ENCODE results near the gene NARS2. TPM values are rescaled to one million over a fixed set of nuclear protein-coding genes. Genes with fewer than 3 reads are reported as not detected.

NARS2 gene
- total and polyA plus RNA-seq, 9 of the 15 experiments (the other 6 are each of a cell fraction or from before 2014, with no cell fraction given) = 26.8 to 48.0 (median 34.2) TPM

- TF ChIP-seq, protein P1, sequence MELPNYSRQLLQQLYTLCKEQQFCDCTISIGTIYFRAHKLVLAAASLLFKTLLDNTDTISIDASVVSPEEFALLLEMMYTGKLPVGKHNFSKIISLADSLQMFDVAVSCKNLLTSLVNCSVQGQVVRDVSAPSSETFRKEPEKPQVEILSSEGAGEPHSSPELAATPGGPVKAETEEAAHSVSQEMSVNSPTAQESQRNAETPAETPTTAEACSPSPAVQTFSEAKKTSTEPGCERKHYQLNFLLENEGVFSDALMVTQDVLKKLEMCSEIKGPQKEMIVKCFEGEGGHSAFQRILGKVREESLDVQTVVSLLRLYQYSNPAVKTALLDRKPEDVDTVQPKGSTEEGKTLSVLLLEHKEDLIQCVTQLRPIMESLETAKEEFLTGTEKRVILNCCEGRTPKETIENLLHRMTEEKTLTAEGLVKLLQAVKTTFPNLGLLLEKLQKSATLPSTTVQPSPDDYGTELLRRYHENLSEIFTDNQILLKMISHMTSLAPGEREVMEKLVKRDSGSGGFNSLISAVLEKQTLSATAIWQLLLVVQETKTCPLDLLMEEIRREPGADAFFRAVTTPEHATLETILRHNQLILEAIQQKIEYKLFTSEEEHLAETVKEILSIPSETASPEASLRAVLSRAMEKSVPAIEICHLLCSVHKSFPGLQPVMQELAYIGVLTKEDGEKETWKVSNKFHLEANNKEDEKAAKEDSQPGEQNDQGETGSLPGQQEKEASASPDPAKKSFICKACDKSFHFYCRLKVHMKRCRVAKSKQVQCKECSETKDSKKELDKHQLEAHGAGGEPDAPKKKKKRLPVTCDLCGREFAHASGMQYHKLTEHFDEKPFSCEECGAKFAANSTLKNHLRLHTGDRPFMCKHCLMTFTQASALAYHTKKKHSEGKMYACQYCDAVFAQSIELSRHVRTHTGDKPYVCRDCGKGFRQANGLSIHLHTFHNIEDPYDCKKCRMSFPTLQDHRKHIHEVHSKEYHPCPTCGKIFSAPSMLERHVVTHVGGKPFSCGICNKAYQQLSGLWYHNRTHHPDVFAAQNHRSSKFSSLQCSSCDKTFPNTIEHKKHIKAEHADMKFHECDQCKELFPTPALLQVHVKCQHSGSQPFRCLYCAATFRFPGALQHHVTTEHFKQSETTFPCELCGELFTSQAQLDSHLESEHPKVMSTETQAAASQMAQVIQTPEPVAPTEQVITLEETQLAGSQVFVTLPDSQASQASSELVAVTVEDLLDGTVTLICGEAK (IDR thresholded peaks at IDR 0.05) = no peak
- TF ChIP-seq, protein P1 (CRISPR knock-in tag; IDR thresholded peaks at IDR 0.05) = no peak
- TF ChIP-seq CTCFL (IDR thresholded peaks at IDR 0.05; ENCODE audit: borderline replicate concordance, insufficient read depth, low read depth, low read length, poor library complexity, severe bottlenecking) (peak; percentile 69), ZNF133 (CRISPR knock-in tag; IDR thresholded peaks at IDR 0.05) (no peak), CC2D1A (IDR thresholded peaks at IDR 0.05) (peak; percentile 56; the same call in 1 of the 2 replicates), NR3C1 (CRISPR knock-in tag; IDR thresholded peaks at IDR 0.05) (no peak), ARID2 (IDR thresholded peaks at IDR 0.05) (0 out of 2 replicates have a peak, but pooled peaks have one; percentile 32), ZNF507 (tag; conservative IDR thresholded peaks at IDR 0.05) (no peak), ELK3 (CRISPR knock-in tag; IDR thresholded peaks at IDR 0.05) (no peak), U2AF1 (optimal IDR thresholded peaks at IDR 0.05; ENCODE audit: low read depth, low read length) (no peak), PHB2 (IDR thresholded peaks at IDR 0.05; ENCODE audit: low read depth) (no peak)
- TF ChIP-seq, protein P2, sequence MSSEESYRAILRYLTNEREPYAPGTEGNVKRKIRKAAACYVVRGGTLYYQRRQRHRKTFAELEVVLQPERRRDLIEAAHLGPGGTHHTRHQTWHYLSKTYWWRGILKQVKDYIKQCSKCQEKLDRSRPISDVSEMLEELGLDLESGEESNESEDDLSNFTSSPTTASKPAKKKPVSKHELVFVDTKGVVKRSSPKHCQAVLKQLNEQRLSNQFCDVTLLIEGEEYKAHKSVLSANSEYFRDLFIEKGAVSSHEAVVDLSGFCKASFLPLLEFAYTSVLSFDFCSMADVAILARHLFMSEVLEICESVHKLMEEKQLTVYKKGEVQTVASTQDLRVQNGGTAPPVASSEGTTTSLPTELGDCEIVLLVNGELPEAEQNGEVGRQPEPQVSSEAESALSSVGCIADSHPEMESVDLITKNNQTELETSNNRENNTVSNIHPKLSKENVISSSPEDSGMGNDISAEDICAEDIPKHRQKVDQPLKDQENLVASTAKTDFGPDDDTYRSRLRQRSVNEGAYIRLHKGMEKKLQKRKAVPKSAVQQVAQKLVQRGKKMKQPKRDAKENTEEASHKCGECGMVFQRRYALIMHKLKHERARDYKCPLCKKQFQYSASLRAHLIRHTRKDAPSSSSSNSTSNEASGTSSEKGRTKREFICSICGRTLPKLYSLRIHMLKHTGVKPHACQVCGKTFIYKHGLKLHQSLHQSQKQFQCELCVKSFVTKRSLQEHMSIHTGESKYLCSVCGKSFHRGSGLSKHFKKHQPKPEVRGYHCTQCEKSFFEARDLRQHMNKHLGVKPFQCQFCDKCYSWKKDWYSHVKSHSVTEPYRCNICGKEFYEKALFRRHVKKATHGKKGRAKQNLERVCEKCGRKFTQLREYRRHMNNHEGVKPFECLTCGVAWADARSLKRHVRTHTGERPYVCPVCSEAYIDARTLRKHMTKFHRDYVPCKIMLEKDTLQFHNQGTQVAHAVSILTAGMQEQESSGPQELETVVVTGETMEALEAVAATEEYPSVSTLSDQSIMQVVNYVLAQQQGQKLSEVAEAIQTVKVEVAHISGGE (CRISPR knock-in tag; IDR thresholded peaks at IDR 0.05) = peak in 1 of 3 experiments; percentile 76; a peak in 2 of 6 replicates
Measured at GRCh38 chr11:78432058-78432515, 142.6 kb downstream of the NARS2 start (continued).

Measured in K562 (cell line).